ENCODE measurements around the gene SLC25A11.

The SLC25A11 gene

DNA sequence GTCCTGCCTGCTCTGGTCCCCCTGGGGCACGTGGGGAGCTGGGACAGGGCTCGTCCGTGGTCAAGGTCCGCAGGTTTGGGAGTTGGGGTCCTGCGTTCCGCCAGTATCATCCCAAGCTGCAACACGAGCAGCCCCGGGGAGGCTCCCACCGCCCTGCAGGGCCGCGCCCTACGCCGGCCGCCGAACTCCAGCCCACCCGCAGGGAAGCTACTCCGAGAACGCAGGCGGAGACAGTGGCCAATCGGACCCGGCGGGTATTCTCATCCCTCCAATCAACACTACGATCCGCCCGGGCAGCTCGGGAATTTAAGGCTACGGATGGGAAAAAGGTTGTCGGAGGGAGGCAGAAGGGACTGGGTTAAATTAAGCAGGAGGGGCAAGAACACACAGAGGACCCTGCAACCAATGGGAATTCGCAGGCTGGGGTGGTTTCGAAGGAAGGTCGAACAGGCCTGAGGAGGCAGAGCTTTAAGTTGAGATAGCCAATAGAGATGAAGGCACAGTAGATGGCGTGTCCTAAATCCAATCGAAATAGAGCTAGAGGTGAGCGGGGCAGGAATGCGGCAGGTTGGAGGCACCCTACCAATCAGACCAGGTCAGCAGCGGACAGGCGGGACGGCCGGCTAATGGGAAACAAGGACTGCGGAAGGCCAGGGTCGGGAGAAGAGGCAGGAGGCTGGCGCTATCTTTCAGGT is 27.1 kb upstream of the SLC25A11 start:
- peak; percentile 99 for DNase-seq (ENCODE audit: insufficient read length, low spot score)
- peak; percentile 98 for FAIRE-seq

GRCh38 chr17:4965311-4965986 is 25.6 kb upstream of the SLC25A11 start:
- DNase-seq (ENCODE audit: insufficient read length, low spot score) (no peak), FAIRE-seq (no peak)

GRCh38 chr17:4960279-4960922 is 20.6 kb upstream of the SLC25A11 start:
- FAIRE-seq (no peak), DNase-seq (ENCODE audit: insufficient read length, low spot score) (no peak)

GRCh38 chr17:4959261-4959965 is 19.6 kb upstream of the SLC25A11 start:
- no peak for FAIRE-seq
- DNase-seq (ENCODE audit: insufficient read length, low spot score) = no peak

DNA sequence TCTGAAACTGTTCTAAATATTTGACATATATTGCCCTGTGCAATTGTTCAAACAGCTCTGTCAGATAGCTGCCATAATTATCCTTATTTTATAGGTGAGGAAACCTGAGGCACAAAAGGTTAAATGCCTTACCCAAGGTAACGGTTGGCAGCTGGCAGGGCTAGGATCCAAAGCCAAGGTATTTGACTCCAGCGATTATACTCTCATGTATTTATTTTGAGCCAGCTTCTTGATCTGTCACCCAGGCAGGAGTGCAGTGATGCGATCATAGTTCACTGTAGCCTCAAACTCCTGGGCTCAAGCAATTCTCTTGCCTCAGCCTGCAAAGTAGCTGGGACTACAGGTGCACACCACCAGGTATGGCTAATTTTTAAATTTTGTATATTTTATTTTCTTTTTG is 18.3 kb upstream of the SLC25A11 start:
- no peak for DNase-seq (ENCODE audit: insufficient read length, low spot score)
- no peak for FAIRE-seq

GRCh38 chr17:4956493-4957061 is 16.7 kb upstream of the SLC25A11 start:
- DNase-seq (ENCODE audit: insufficient read length, low spot score) (no peak), FAIRE-seq (no peak)

GRCh38 chr17:4955091-4955490 is 15.2 kb upstream of the SLC25A11 start:
- FAIRE-seq (no peak), DNase-seq (ENCODE audit: insufficient read length, low spot score) (no peak)

DNA sequence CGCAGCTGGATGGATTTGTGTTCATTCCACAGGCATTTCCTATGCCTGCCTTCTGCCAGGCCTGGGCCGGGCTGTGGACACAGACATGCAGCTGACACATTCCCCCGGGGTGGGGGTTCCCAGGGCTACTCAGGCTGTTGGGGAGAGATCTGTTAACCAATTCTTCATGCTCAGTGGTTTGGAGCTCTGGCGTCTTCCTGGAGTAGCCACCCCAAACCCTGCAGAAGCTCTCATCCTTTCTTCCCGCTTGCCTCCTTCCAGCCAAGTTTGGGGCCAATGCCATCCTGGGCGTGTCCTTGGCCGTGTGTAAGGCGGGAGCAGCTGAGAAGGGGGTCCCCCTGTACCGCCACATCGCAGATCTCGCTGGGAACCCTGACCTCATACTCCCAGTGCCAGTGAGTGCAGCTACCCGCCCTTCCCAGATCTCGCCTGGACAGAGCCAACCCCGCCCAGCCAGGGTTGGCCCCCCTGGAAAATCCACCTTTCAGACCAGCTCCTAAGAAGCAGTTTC is 13.7 kb upstream of the SLC25A11 start:
- peak; percentile 79 for FAIRE-seq
- no peak for DNase-seq (ENCODE audit: insufficient read length, low spot score)

- FAIRE-seq (no peak), DNase-seq (ENCODE audit: insufficient read length, low spot score) (no peak)
Observed at GRCh38 chr17:4951486-4951885, 11.6 kb upstream of the SLC25A11 start.

GRCh38 chr17:4950746-4951204 is 10.9 kb upstream of the SLC25A11 start, which contains the start of gene ENO3:
ENO3 (plus strand) TSS chr17:4951119; CDS start chr17:4951830, 711 bp downstream.
- no peak for DNase-seq (ENCODE audit: insufficient read length, low spot score)
- no peak for FAIRE-seq

GRCh38 chr17:4950075-4950745 is 10.4 kb upstream of the SLC25A11 start:
- peak; percentile 65 for DNase-seq (ENCODE audit: insufficient read length, low spot score)
- FAIRE-seq = no peak

- DNase-seq (ENCODE audit: insufficient read length, low spot score) (no peak), FAIRE-seq (peak; percentile 87)
Observed at GRCh38 chr17:4949321-4950074, 9.7 kb upstream of the SLC25A11 start.

DNA sequence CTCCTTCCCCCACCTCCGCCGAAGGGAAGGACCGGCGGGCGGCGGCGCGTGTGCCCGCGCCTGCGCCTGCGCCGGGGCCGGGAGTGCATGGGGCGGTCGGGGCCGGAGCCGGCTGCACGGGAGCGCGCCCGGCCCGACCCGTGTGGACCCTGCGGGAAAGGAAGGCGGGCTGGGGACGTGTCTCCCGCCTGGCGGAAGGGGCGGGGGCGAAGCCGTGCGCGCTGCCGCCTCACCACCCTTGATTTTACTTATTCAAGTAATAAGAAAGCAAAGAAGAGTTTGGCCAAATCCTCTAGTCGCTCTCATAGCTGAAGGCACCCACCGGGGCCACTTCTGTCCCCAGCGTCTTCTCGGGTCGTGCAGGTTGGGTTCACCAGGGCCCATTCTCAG is 9.1 kb upstream of the SLC25A11 start:
- FAIRE-seq (peak; percentile 88), DNase-seq (ENCODE audit: insufficient read length, low spot score) (peak; percentile 93)

DNA sequence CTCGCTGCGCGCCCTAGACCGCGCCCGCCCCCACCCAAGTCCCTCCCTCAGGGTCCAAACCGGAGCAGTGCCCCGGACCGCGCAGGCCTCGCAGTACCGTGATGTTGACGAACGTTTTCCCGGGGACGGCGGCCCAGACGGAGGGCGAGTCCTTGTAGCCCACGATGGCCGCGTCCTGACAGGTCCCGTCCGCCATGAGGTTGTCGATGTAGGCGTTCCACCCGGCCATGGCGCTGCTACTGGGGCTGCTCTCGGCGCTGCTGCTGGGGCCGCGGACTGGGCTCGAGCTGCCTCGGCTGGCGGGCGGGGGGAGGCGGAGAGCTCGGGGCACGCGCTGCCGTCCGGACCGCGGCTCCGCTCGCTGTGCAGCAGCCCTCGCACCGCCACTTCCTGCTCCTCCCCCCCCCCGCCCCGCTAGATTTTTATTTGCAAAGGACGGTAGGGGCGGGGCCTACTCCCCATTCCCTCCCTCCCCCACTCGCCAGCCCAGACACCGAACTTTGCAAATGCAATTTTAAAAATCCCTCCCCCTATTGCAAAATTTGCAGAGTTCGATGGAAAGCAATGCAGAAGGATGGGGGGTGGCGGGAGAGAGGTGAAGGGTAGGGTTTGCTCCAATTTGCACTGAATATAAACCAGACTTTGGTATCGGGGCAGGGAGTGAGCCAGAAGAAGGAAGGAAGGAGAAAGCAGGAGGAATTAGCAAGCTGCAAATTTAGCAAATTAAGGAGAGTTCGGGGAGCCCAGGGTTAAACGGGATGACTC is 8.5 kb upstream of the SLC25A11 start, which contains the start of gene PFN1:
Gene PFN1 (minus strand): TSS at position 365 of the 765 bp plus-strand sequence. CDS start 136 bp downstream, at position 229.
- DNase-seq (ENCODE audit: insufficient read length, low spot score) (peak; percentile 88), FAIRE-seq (peak; percentile 86)

- FAIRE-seq = peak; percentile 58
- DNase-seq (ENCODE audit: insufficient read length, low spot score) = no peak
Observed at GRCh38 chr17:4947411-4948165, 7.7 kb upstream of the SLC25A11 start.

- FAIRE-seq = no peak
Observed at GRCh38 chr17:4947010-4947410, 7.2 kb upstream of the SLC25A11 start.

DNA sequence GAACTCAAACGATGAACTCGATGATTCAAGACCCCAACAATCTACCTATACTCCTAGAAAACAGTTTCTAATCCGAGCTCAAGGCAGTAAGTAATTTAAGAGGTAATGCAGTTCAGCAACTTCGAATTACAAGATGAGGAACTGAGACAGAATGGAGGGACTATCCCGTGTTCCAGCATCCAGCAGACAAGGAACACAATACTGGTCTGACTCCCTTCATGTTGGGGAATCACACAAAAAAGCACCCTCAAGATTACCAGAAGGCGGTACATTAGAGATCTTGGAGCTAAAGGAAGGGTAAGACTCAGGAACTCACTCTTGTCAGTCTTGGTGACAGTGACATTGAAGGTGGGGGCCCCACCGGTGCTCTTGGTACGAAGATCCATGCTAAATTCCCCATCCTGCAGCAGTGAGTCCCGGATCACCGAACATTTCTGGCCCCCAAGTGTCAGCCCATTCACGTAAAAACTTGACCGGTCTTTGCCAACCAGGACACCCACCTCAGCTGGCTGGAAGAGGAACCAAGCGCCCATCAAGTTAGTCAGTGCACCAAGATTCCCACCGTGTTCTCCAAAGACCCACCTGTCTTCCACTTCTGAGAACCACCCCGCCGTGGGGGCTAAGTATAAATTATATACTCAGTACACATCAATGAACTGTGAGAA is 6.6 kb upstream of the SLC25A11 start:
- DNase-seq (ENCODE audit: insufficient read length, low spot score) (no peak), FAIRE-seq (no peak)

More at GRCh38 chr17:4947010-4947410, 7.2 kb upstream of the SLC25A11 start:
- DNase-seq (ENCODE audit: insufficient read length, low spot score) = no peak
